ENCODE data around the gene WDR33.
"Not testable (repeated sequence)": the region's sequence is repeated elsewhere in the genome, so short reads cannot be mapped to it uniquely, and the experiment has no call there.

The WDR33 gene

GRCh38 chr2:127759931-127760330 lies 51.0 kb downstream of the WDR33 start:
- no peak for DNase-seq

- DNase-seq, result no peak
Measured at GRCh38 chr2:127754186-127754585, 56.8 kb downstream of the WDR33 start.

GRCh38 chr2:127753374-127753773 lies 57.6 kb downstream of the WDR33 start:
- DNase-seq, result no peak

- not testable (repeated sequence) for DNase-seq
Measured at GRCh38 chr2:127749537-127749936, 61.4 kb downstream of the WDR33 start.

GRCh38 chr2:127747621-127748020 lies 63.4 kb downstream of the WDR33 start:
- no peak for DNase-seq

GRCh38 chr2:127743477-127744026 lies 67.4 kb downstream of the WDR33 start:
- DNase-seq, result no peak

- DNase-seq, result no peak
Measured at GRCh38 chr2:127740665-127741288, 70.2 kb downstream of the WDR33 start.

GRCh38 chr2:127739800-127740199 lies 71.2 kb downstream of the WDR33 start:
- DNase-seq, result no peak

- no peak for DNase-seq
Measured at GRCh38 chr2:127737892-127738291, 73.1 kb downstream of the WDR33 start.

- DNase-seq, result no peak
Measured at GRCh38 chr2:127735537-127736399, 75.2 kb downstream of the WDR33 start.

- DNase-seq, result no peak
Measured at GRCh38 chr2:127735044-127735443, 75.9 kb downstream of the WDR33 start.

- no peak for DNase-seq
Measured at GRCh38 chr2:127733816-127734537, 77.0 kb downstream of the WDR33 start.

GRCh38 chr2:127733113-127733815 lies 77.7 kb downstream of the WDR33 start:
- DNase-seq, result no peak

- DNase-seq, result no peak
Measured at GRCh38 chr2:127726158-127726880, 84.7 kb downstream of the WDR33 start.

- no peak for DNase-seq
Measured at GRCh38 chr2:127722807-127723206, 88.2 kb downstream of the WDR33 start.

- DNase-seq, result no peak
Measured at GRCh38 chr2:127721978-127722355, 89.0 kb downstream of the WDR33 start.

- DNase-seq, result no peak
Measured at GRCh38 chr2:127721311-127721977, 89.5 kb downstream of the WDR33 start.

GRCh38 chr2:127719301-127720218 lies 91.4 kb downstream of the WDR33 start:
- no peak for DNase-seq

GRCh38 chr2:127718271-127718670 lies 92.7 kb downstream of the WDR33 start:
- no peak for DNase-seq

- no peak for DNase-seq
Measured at GRCh38 chr2:127715778-127716449, 95.1 kb downstream of the WDR33 start.
